Omental fat pad (tissue), 4 donors: ENCODE data around the gene DDHD1. TPM values are rescaled to one million over a fixed set of nuclear protein-coding genes. Genes with fewer than 3 reads are reported as not detected.

Source experiments
- ATAC-seq: fragments of 150-250 bp; one replicate; pipeline ENCODE4 v1.9.1; 2016; ENCODE audit warnings: mild to moderate bottlenecking, moderate library complexity; ENCODE audit not compliant: low FRiP score
- DNase-seq: peaks from one replicate; pipeline ENCODE4 v3.0.0-alpha.2; 2019; ENCODE audit warnings: low spot score
- CTCF ChIP-seq, 3 donors: fragments of 450-650 bp; IDR thresholded peaks; one replicate each; pipeline ENCODE4 v1.5.1; 2016 to 2017; ENCODE audit warnings: antibody characterized with exemption in 3 of 3, mild to moderate bottlenecking in 3 of 3, moderate library complexity in 2 of 3
- total RNA-seq, 4 donors: library from RNA; depleted of rRNA; stranded (reverse); fragments of >200 nt; gene quantifications; one replicate each; pipeline ENCODE4 v1.1.0, GENCODE V29; 2016

The DDHD1 gene
- total RNA-seq, 4 donors from 2014 or later, result 13.7 to 26.3 (median 21.2) TPM

GRCh38 chr14:53042480-53042879 is 110.6 kb downstream of the DDHD1 start:
- no peak for TF ChIP-seq CTCF (IDR thresholded peaks at IDR 0.05)
- ATAC-seq, result no peak
- no peak for DNase-seq

GRCh38 chr14:53041067-53041466 is 112.1 kb downstream of the DDHD1 start:
- TF ChIP-seq CTCF (IDR thresholded peaks at IDR 0.05), result no peak
- DNase-seq (no peak), ATAC-seq (no peak)

GRCh38 chr14:53038629-53039028 is 114.5 kb downstream of the DDHD1 start:
- no peak for TF ChIP-seq CTCF (IDR thresholded peaks at IDR 0.05)
- ATAC-seq, result no peak
- no peak for DNase-seq

GRCh38 chr14:53037016-53037415 is 116.1 kb downstream of the DDHD1 start:
- ATAC-seq, result no peak

GRCh38 chr14:53035336-53036210 is 117.5 kb downstream of the DDHD1 start:
- no peak for DNase-seq
- ATAC-seq, result no peak
- no peak for TF ChIP-seq CTCF (IDR thresholded peaks at IDR 0.05)

More at GRCh38 chr14:53037016-53037415, 116.1 kb downstream of the DDHD1 start:
- no peak for DNase-seq
- TF ChIP-seq CTCF (IDR thresholded peaks at IDR 0.05), result no peak

GRCh38 chr14:53034688-53035230 is 118.4 kb downstream of the DDHD1 start:
- no peak for TF ChIP-seq CTCF (IDR thresholded peaks at IDR 0.05)
- DNase-seq, result no peak
- ATAC-seq, result no peak

GRCh38 chr14:53034036-53034435 is 119.1 kb downstream of the DDHD1 start:
- ATAC-seq (no peak), DNase-seq (no peak)
- no peak for TF ChIP-seq CTCF (IDR thresholded peaks at IDR 0.05)
